Cardiac septum (tissue), 1 donor: ENCODE results near the gene HEATR5A. TPM values are rescaled to one million over a fixed set of nuclear protein-coding genes. Genes with fewer than 3 reads are reported as not detected.

Experiments used
- DNase-seq: peaks from one replicate; pipeline ENCODE4 v3.0.0-alpha.2; 2020; ENCODE audit warnings: low spot score
- intact Hi-C: fragments of 100-400 bp; cut with DNase I; formaldehyde crosslinking; loops from one replicate; pipeline ENCODE4 v1.14.0; 2022
- total RNA-seq: library from RNA; stranded (reverse); fragmentation: NEBNext Ultra II Directional; extraction: Animal tissue kit (Norgen Biotek cat#: 25700); gene quantifications from one replicate; pipeline ENCODE4 v1.2.1, GENCODE V29; 2021
- donor health status: DM: no; HTN: no; CAD: no.

Gene HEATR5A
- total RNA-seq, 1 donor from 2014 or later = 49.5 TPM

- intact Hi-C loops = no loop called here
- no peak for DNase-seq
Measured at GRCh38 chr14:31429791-31430190, 9.4 kb upstream of the HEATR5A start.

GRCh38 chr14:31428011-31428410, 7.7 kb upstream of the HEATR5A start:
- no peak for DNase-seq
- intact Hi-C loops = no loop called here

- no peak for DNase-seq
- intact Hi-C loops = no loop called here
Measured at GRCh38 chr14:31426663-31427062, 6.3 kb upstream of the HEATR5A start.

GRCh38 chr14:31425905-31426304, 5.6 kb upstream of the HEATR5A start:
- DNase-seq = no peak
- intact Hi-C loops = no loop called here

- DNase-seq = no peak
- intact Hi-C loops = loop anchor here (2.0 kb wide), 1 partner anchor 36 kb away; the partner anchor contains the start of gene DTD2
Measured at GRCh38 chr14:31421200-31421599, 850 bp upstream of the HEATR5A start.

GRCh38 chr14:31419967-31420318, 407 bp downstream of the HEATR5A start:
- peak; percentile 85 for DNase-seq
- intact Hi-C loops = loop anchor here (2.0 kb wide), 1 partner anchor 37 kb away; the partner anchor contains the start of gene DTD2

- intact Hi-C loops = no loop called here
Measured at GRCh38 chr14:31419179-31419966, 977 bp downstream of the HEATR5A start.

GRCh38 chr14:31418440-31418839, 1.9 kb downstream of the HEATR5A start:
- intact Hi-C loops = no loop called here
- DNase-seq = no peak

More at GRCh38 chr14:31419179-31419966, 977 bp downstream of the HEATR5A start:
- no peak for DNase-seq

GRCh38 chr14:31414190-31414833, 6.0 kb downstream of the HEATR5A start:
- no peak for DNase-seq
- intact Hi-C loops = no loop called here

GRCh38 chr14:31411218-31411727, 9.1 kb downstream of the HEATR5A start:
- DNase-seq = no peak
- intact Hi-C loops = no loop called here

GRCh38 chr14:31410048-31410650, 10.2 kb downstream of the HEATR5A start:
- no peak for DNase-seq
- intact Hi-C loops = no loop called here

GRCh38 chr14:31408421-31408820, 11.9 kb downstream of the HEATR5A start:
- intact Hi-C loops = no loop called here
- DNase-seq = no peak

GRCh38 chr14:31405599-31406232, 14.6 kb downstream of the HEATR5A start:
- intact Hi-C loops = no loop called here
- DNase-seq = no peak

GRCh38 chr14:31405106-31405505, 15.2 kb downstream of the HEATR5A start:
- no peak for DNase-seq
- intact Hi-C loops = no loop called here

GRCh38 chr14:31403707-31404106, 16.6 kb downstream of the HEATR5A start:
- intact Hi-C loops = no loop called here

GRCh38 chr14:31402764-31403439, 17.4 kb downstream of the HEATR5A start:
- no peak for DNase-seq
- intact Hi-C loops = no loop called here

More at GRCh38 chr14:31403707-31404106, 16.6 kb downstream of the HEATR5A start:
- no peak for DNase-seq

- DNase-seq = no peak
- intact Hi-C loops = no loop called here
Measured at GRCh38 chr14:31401369-31401932, 18.9 kb downstream of the HEATR5A start.

GRCh38 chr14:31400031-31400638, 20.2 kb downstream of the HEATR5A start:
- intact Hi-C loops = no loop called here
- DNase-seq = no peak
